HUES64 (cell line): ENCODE data around the gene UQCR10. TPM values are rescaled to one million over a fixed set of nuclear protein-coding genes. Genes with fewer than 3 reads are reported as not detected.

Experiments used
- H3K27ac ChIP-seq: 2 replicates; pipeline ENCODE4 v1.7.0; 2013; ENCODE audit warnings: low read depth, low read length, inconsistent platforms
- H3K27me3 ChIP-seq: 2 replicates; pipeline ENCODE4 v1.6.1; 2013; ENCODE audit warnings: mild to moderate bottlenecking, low read length; ENCODE audit not compliant: insufficient read depth
- H3K36me3 ChIP-seq: 2 replicates; pipeline ENCODE4 v1.6.1; 2013; ENCODE audit warnings: mild to moderate bottlenecking, low read length; ENCODE audit not compliant: insufficient read depth
- H3K4me1 ChIP-seq: 2 replicates; pipeline ENCODE4 v1.6.1; 2013; ENCODE audit warnings: mild to moderate bottlenecking, low read length, moderate library complexity; ENCODE audit not compliant: insufficient read depth
- H3K4me3 ChIP-seq: 2 replicates; pipeline ENCODE4 v1.5.1; 2013; ENCODE audit warnings: mild to moderate bottlenecking, low read length, moderate library complexity
- H3K9ac ChIP-seq: 2 replicates; pipeline ENCODE4 v1.6.1; 2013; ENCODE audit warnings: mild to moderate bottlenecking, low read depth, low read length
- H3K9me3 ChIP-seq: 2 replicates; pipeline ENCODE4 v1.6.1; 2013; ENCODE audit warnings: low read depth, low read length; ENCODE audit not compliant: insufficient read depth
- WGBS: fragments of 150-250, 120-280 bp; methylation state at CpG from one replicate; pipeline ENCODE4 v1.1.7; 2013; ENCODE audit warnings: missing lambda C conversion rate; 5-methylcytosine and 5-hydroxymethylcytosine counted together
- polyA plus RNA-seq, 2 experiments: library from polyadenylated mRNA; stranded (reverse); fragments of 50-300 nt; gene quantifications; one replicate each; pipeline ENCODE4 v1.2.3, GENCODE V29; 2013

Gene UQCR10
- 135 TPM for polyA plus RNA-seq (2013, experiment 1 of 2)
- polyA plus RNA-seq (2013, experiment 2 of 2), result 129 TPM

- 2% methylated on average over 44 of the region's 46 CpGs for WGBS
- Histone ChIP-seq H3K4me1 (peaks cover 6% of the 10 kb centered on the region; the same call in 1 of the 2 replicates), H3K9me3 (no peaks in the 10 kb centered on the region), H3K9ac (peak within 1 kb of the TSS; percentile 84), H3K4me3 (peak within 1 kb of the TSS; percentile 84), H3K27me3 (no peaks in the 10 kb centered on the region), H3K36me3 (peaks cover 14% of the 10 kb centered on the region), H3K27ac (peak within 1 kb of the TSS; percentile 83)
Observed at GRCh38 chr22:29767171-29768051, at the start of gene UQCR10. Gene UQCR10 (plus strand): TSS chr22:29767369. CDS start chr22:29767399, 30 bp downstream.

- WGBS, result 84% methylated on average over 11 of the region's 11 CpGs
- no peak overlapping the region for H3K9ac ChIP-seq
- H3K9me3 ChIP-seq, result no peaks in the 10 kb centered on the region
- no peaks in the 10 kb centered on the region; the same call in 1 of the 2 replicates for H3K4me1 ChIP-seq
- no peak overlapping the region for H3K4me3 ChIP-seq
- no peaks in the 10 kb centered on the region for H3K36me3 ChIP-seq
- H3K27ac ChIP-seq, result no peak overlapping the region
- peaks cover 58% of the 10 kb centered on the region for H3K27me3 ChIP-seq
Observed at GRCh38 chr22:29717789-29718188, 49.4 kb upstream of the UQCR10 start.

GRCh38 chr22:29718949-29719898 lies 47.9 kb upstream of the UQCR10 start:
- Histone ChIP-seq H3K27ac (no peak overlapping the region), H3K27me3 (peaks cover 67% of the 10 kb centered on the region), H3K4me1 (no peaks in the 10 kb centered on the region; the same call in 1 of the 2 replicates), H3K4me3 (peak overlapping the region; percentile 33), H3K9ac (no peak overlapping the region), H3K9me3 (no peaks in the 10 kb centered on the region), H3K36me3 (no peaks in the 10 kb centered on the region)
- WGBS, result 74% methylated on average over 18 of the region's 24 CpGs

GRCh38 chr22:29719899-29720645 lies 47.1 kb upstream of the UQCR10 start, which contains the start of gene CABP7:
Gene CABP7 (plus strand): TSS chr22:29720003. CDS start chr22:29720425, 422 bp downstream.
- H3K27ac ChIP-seq, result no peak within 1 kb of the TSS
- H3K4me1 ChIP-seq, result no peaks in the 10 kb centered on the region; the same call in 1 of the 2 replicates
- WGBS, result under 1% methylated on average over 113 of the region's 115 CpGs
- H3K9me3 ChIP-seq, result no peaks in the 10 kb centered on the region
- H3K9ac ChIP-seq, result no peak within 1 kb of the TSS
- H3K4me3 ChIP-seq, result peak within 1 kb of the TSS; percentile 40
- peaks cover 73% of the 10 kb centered on the region for H3K27me3 ChIP-seq
- H3K36me3 ChIP-seq, result no peaks in the 10 kb centered on the region

- H3K36me3 ChIP-seq, result no peaks in the 10 kb centered on the region
- H3K27me3 ChIP-seq, result peaks cover 79% of the 10 kb centered on the region
- 2% methylated on average over 52 of the region's 53 CpGs for WGBS
- no peaks in the 10 kb centered on the region for H3K9me3 ChIP-seq
- no peak overlapping the region for H3K27ac ChIP-seq
- no peak overlapping the region for H3K9ac ChIP-seq
- peak overlapping the region; percentile 40 for H3K4me3 ChIP-seq
- H3K4me1 ChIP-seq, result no peaks in the 10 kb centered on the region; the same call in 1 of the 2 replicates
Observed at GRCh38 chr22:29720811-29721323, 46.3 kb upstream of the UQCR10 start.

GRCh38 chr22:29722151-29722550 lies 45.0 kb upstream of the UQCR10 start:
- no peaks in the 10 kb centered on the region; the same call in 1 of the 2 replicates for H3K4me1 ChIP-seq
- H3K27me3 ChIP-seq, result peaks cover 75% of the 10 kb centered on the region
- H3K9ac ChIP-seq, result no peak overlapping the region
- H3K36me3 ChIP-seq, result no peaks in the 10 kb centered on the region
- WGBS, result 88% methylated on average over 7 of the region's 7 CpGs
- no peak overlapping the region for H3K4me3 ChIP-seq
- H3K9me3 ChIP-seq, result no peaks in the 10 kb centered on the region
- no peak overlapping the region for H3K27ac ChIP-seq

GRCh38 chr22:29722587-29722986 lies 44.6 kb upstream of the UQCR10 start:
- H3K27ac ChIP-seq, result no peak overlapping the region
- peaks cover 71% of the 10 kb centered on the region for H3K27me3 ChIP-seq
- H3K4me3 ChIP-seq, result no peak overlapping the region
- H3K9ac ChIP-seq, result no peak overlapping the region
- no peaks in the 10 kb centered on the region for H3K36me3 ChIP-seq
- H3K9me3 ChIP-seq, result no peaks in the 10 kb centered on the region
- 83% methylated on average over 16 of the region's 16 CpGs for WGBS
- no peaks in the 10 kb centered on the region; the same call in 1 of the 2 replicates for H3K4me1 ChIP-seq

- Histone ChIP-seq H3K4me1 (no peaks in the 10 kb centered on the region; the same call in 1 of the 2 replicates), H3K9me3 (no peaks in the 10 kb centered on the region), H3K36me3 (no peaks in the 10 kb centered on the region), H3K4me3 (no peak overlapping the region), H3K27ac (no peak overlapping the region), H3K9ac (no peak overlapping the region), H3K27me3 (peaks cover 60% of the 10 kb centered on the region)
- WGBS, result 93% methylated on average over 10 of the region's 10 CpGs
Observed at GRCh38 chr22:29723766-29724165, 43.4 kb upstream of the UQCR10 start.

GRCh38 chr22:29724843-29725242 lies 42.3 kb upstream of the UQCR10 start:
- Histone ChIP-seq H3K27me3 (peaks cover 50% of the 10 kb centered on the region), H3K36me3 (no peaks in the 10 kb centered on the region), H3K27ac (no peak overlapping the region), H3K4me1 (no peaks in the 10 kb centered on the region), H3K4me3 (no peak overlapping the region), H3K9ac (no peak overlapping the region), H3K9me3 (no peaks in the 10 kb centered on the region)
- 73% methylated on average over 7 of the region's 8 CpGs for WGBS

GRCh38 chr22:29726106-29726505 lies 41.1 kb upstream of the UQCR10 start:
- Histone ChIP-seq H3K36me3 (no peaks in the 10 kb centered on the region), H3K9ac (no peak overlapping the region), H3K4me3 (no peak overlapping the region), H3K9me3 (no peaks in the 10 kb centered on the region), H3K27ac (no peak overlapping the region), H3K27me3 (peaks cover 38% of the 10 kb centered on the region), H3K4me1 (no peaks in the 10 kb centered on the region)
- WGBS, result 93% methylated on average over 7 of the region's 7 CpGs
